OCI-LY7 (cell line): ENCODE measurements around the gene TCF25. TPM values are rescaled to one million over a fixed set of nuclear protein-coding genes. Genes with fewer than 3 reads are reported as not detected.

Source experiments
- BruUV-seq: library from RNA; stranded (reverse); fragments of 400-500 nt; replicated peaks from 2 replicates; lab custom pipeline; 2021; lab: Mats Ljungman, UMichigan
- CTCF ChIA-PET: fragments of 300-600 bp; sonication (Branson Sonifier 250); formaldehyde crosslinking; loops from one replicate; lab custom pipeline; 2022; ENCODE audit warnings: antibody characterized with exemption; ENCODE audit not compliant: unreplicated experiment; lab: Charles Lee
- POLR2A ChIA-PET: fragments of 300-600 bp; sonication (Branson Sonifier 250); formaldehyde crosslinking; loops from one replicate; lab custom pipeline; 2022; ENCODE audit warnings: antibody characterized with exemption; lab: Charles Lee
- DNase-seq: peaks from one replicate; pipeline ENCODE4 v3.0.0-alpha.2; 2015; ENCODE audit warnings: low spot score
- H2AFZ ChIP-seq: fragments of 200-600 bp; sonication (generic), shearing (Covaris generic); 2 replicates; pipeline ENCODE4 v1.6.1; 2014; ENCODE audit warnings: mild to moderate bottlenecking, antibody characterized with exemption, low read length, moderate library complexity
- H3K27ac ChIP-seq: fragments of 200-600 bp; sonication (generic); 2 replicates; pipeline ENCODE4 v1.5.1; 2014; ENCODE audit warnings: mixed run types, low read depth, mild to moderate bottlenecking, moderate library complexity, low read length, inconsistent platforms; ENCODE audit not compliant: poor library complexity, severe bottlenecking
- H3K36me3 ChIP-seq: fragments of 200-600 bp; sonication (generic); 2 replicates; pipeline ENCODE4 v1.6.1; 2014; ENCODE audit warnings: mild to moderate bottlenecking, antibody characterized with exemption, low read length, moderate library complexity, mixed read lengths; ENCODE audit not compliant: insufficient read depth
- H3K4me1 ChIP-seq: fragments of 200-600 bp; sonication (generic); 2 replicates; pipeline ENCODE4 v1.5.1; 2014; ENCODE audit warnings: mild to moderate bottlenecking, low read length; ENCODE audit not compliant: insufficient read depth, poor library complexity, severe bottlenecking
- H3K4me2 ChIP-seq: fragments of 200-600 bp; sonication (generic); 2 replicates; pipeline ENCODE4 v1.6.1; 2014; ENCODE audit warnings: mild to moderate bottlenecking, low read length
- H3K4me3 ChIP-seq: fragments of 200-600 bp; sonication (generic); 2 replicates; pipeline ENCODE4 v1.5.1; 2014; ENCODE audit warnings: mild to moderate bottlenecking, low read depth, low read length; ENCODE audit not compliant: poor library complexity, severe bottlenecking
- H3K79me2 ChIP-seq: fragments of 200-600 bp; sonication (generic); 2 replicates; pipeline ENCODE4 v1.6.1; 2016; ENCODE audit warnings: low read depth, mild to moderate bottlenecking, low read length, moderate library complexity, mixed read lengths; ENCODE audit not compliant: insufficient read depth
- H3K9me2 ChIP-seq: fragments of 200-600 bp; sonication (generic); 2 replicates; pipeline ENCODE4 v1.6.1; 2016; ENCODE audit warnings: mild to moderate bottlenecking, low read length, mixed read lengths; ENCODE audit not compliant: insufficient read depth
- H3K9me3 ChIP-seq: fragments of 200-600 bp; sonication (generic); 2 replicates; pipeline ENCODE4 v1.6.1; 2014; ENCODE audit warnings: mild to moderate bottlenecking, mixed run types, low read length, mixed read lengths
- H4K20me1 ChIP-seq: fragments of 200-600 bp; sonication (generic); 2 replicates; pipeline ENCODE4 v1.6.1; 2014; ENCODE audit warnings: mild to moderate bottlenecking, antibody characterized with exemption, low read length, moderate library complexity, mixed read lengths; ENCODE audit not compliant: insufficient read depth
- CTCF ChIP-seq: fragments of 200-600 bp; sonication (generic); conservative IDR thresholded peaks from 2 replicates; pipeline ENCODE4 v1.5.1; 2014; ENCODE audit warnings: mild to moderate bottlenecking, antibody characterized with exemption, low read length, moderate library complexity, mixed read lengths
- EZH2phosphoT487 ChIP-seq: fragments of 200-600 bp; sonication (generic); IDR thresholded peaks from 2 replicates; pipeline ENCODE4 v1.6.1; 2018; ENCODE audit warnings: low read depth, borderline replicate concordance, mild to moderate bottlenecking, mixed run types, antibody characterized with exemption, low read length, moderate library complexity, mixed read lengths
- intact Hi-C: fragments of 100-400 bp; cut with micrococcal nuclease; formaldehyde crosslinking; loops from one replicate; pipeline ENCODE4 v1.10.0; 2022; ENCODE audit not compliant: unreplicated experiment
- total RNA-seq, 2 experiments: library from RNA; depleted of rRNA in 1 of 2; stranded (reverse); fragments of >200 nt in 1 of 2; shearing (Covaris generic) in 1 of 2; gene quantifications; 2 replicates each; pipeline ENCODE4 v1.2.3, GENCODE V29; 2014 to 2022

Gene TCF25
- total RNA-seq, 2 experiments from 2014 or later, result 141 to 255 TPM

- peak overlapping the region; percentile 50; the same call in 1 of the 2 replicates for H3K4me2 ChIP-seq
- intact Hi-C loops, result no loop called here
- H3K4me3 ChIP-seq, result peak overlapping the region; percentile 16
- no peak for DNase-seq
- H2AFZ ChIP-seq, result no peak overlapping the region
- H3K4me1 ChIP-seq, result no peaks in the 10 kb centered on the region
- TF ChIP-seq CTCF (no peak), EZH2phosphoT487 (no peak)
- no peaks in the 10 kb centered on the region for H3K36me3 ChIP-seq
- no peak overlapping the region for H3K27ac ChIP-seq
- no peaks in the 10 kb centered on the region for H4K20me1 ChIP-seq
- POLR2A ChIA-PET, result interaction anchor here (1.0 kb wide), 1 partner anchor 9 kb away, joined by 6 read pairs; no protein-coding TSS in a partner anchor
- H3K9me2 ChIP-seq, result no peaks in the 10 kb centered on the region
- CTCF ChIA-PET, result no interaction called here
- no peaks in the 10 kb centered on the region for H3K79me2 ChIP-seq
- BruUV-seq, result no TSS peak
- H3K9me3 ChIP-seq, result no peaks in the 10 kb centered on the region
Measured at GRCh38 chr16:89828870-89829629, 44.3 kb upstream of the TCF25 start.

GRCh38 chr16:89829630-89830437 lies 43.6 kb upstream of the TCF25 start:
- H3K79me2 ChIP-seq, result no peaks in the 10 kb centered on the region
- no peak overlapping the region for H3K4me2 ChIP-seq
- no peaks in the 10 kb centered on the region for H3K9me2 ChIP-seq
- BruUV-seq, result no TSS peak
- TF ChIP-seq EZH2phosphoT487 (no peak), CTCF (no peak)
- H3K4me3 ChIP-seq, result no peak overlapping the region
- H3K27ac ChIP-seq, result no peak overlapping the region
- no peaks in the 10 kb centered on the region for H3K4me1 ChIP-seq
- ChIA-PET POLR2A (interaction anchor here (1.0 kb wide), 1 partner anchor 8 kb away, joined by 6 read pairs; no protein-coding TSS in a partner anchor), CTCF (no interaction called here)
- H2AFZ ChIP-seq, result no peak overlapping the region
- DNase-seq, result no peak
- intact Hi-C loops, result no loop called here
- H3K36me3 ChIP-seq, result no peaks in the 10 kb centered on the region
- no peaks in the 10 kb centered on the region for H3K9me3 ChIP-seq
- H4K20me1 ChIP-seq, result no peaks in the 10 kb centered on the region
